OCI-LY1 (cell line): ENCODE results near the gene SLIT3.

Experiments used
- H2AFZ ChIP-seq: fragments of 200-600 bp; sonication (generic), shearing (Covaris generic); 2 replicates; pipeline ENCODE4 v1.6.0; 2014; ENCODE audit warnings: antibody characterized with exemption, mild to moderate bottlenecking, low read length
- H3F3A ChIP-seq: fragments of 200-600 bp; sonication (generic), shearing (Covaris generic); 2 replicates; pipeline ENCODE4 v1.6.0; 2014; ENCODE audit warnings: mild to moderate bottlenecking, antibody characterized with exemption, low read length, moderate library complexity; ENCODE audit not compliant: insufficient read depth
- H3K27ac ChIP-seq: fragments of 200-600 bp; sonication (generic); 2 replicates; pipeline ENCODE4 v1.5.1; 2014; ENCODE audit warnings: low read length, mixed run types, mild to moderate bottlenecking, low read depth; ENCODE audit not compliant: poor library complexity, severe bottlenecking
- H3K27me3 ChIP-seq: fragments of 200-600 bp; sonication (generic); 2 replicates; pipeline ENCODE4 v1.6.0; 2014; ENCODE audit warnings: antibody characterized with exemption, mild to moderate bottlenecking, low read length, moderate library complexity; ENCODE audit not compliant: insufficient read depth
- H3K36me3 ChIP-seq: fragments of 200-600 bp; sonication (generic); 2 replicates; pipeline ENCODE4 v1.6.1; 2014; ENCODE audit warnings: mild to moderate bottlenecking, antibody characterized with exemption, low read length, moderate library complexity, mixed read lengths; ENCODE audit not compliant: insufficient read depth
- H3K4me1 ChIP-seq: fragments of 200-600 bp; sonication (generic); 2 replicates; pipeline ENCODE4 v1.5.1; 2014; ENCODE audit warnings: mild to moderate bottlenecking, low read length, moderate library complexity; ENCODE audit not compliant: insufficient read depth, severe bottlenecking
- H3K4me2 ChIP-seq: fragments of 200-600 bp; sonication (generic), shearing (Covaris generic); 2 replicates; pipeline ENCODE4 v1.6.1; 2014; ENCODE audit warnings: low read length
- H3K4me3 ChIP-seq: fragments of 200-600 bp; sonication (generic); 2 replicates; pipeline ENCODE4 v1.5.1; 2014; ENCODE audit warnings: low read length, low read depth, mild to moderate bottlenecking, mixed read lengths; ENCODE audit not compliant: poor library complexity, severe bottlenecking
- H3K79me2 ChIP-seq: fragments of 200-600 bp; shearing (Covaris generic); 2 replicates; pipeline ENCODE4 v1.6.1; 2016; ENCODE audit warnings: mixed run types, low read length, mixed read lengths; ENCODE audit not compliant: insufficient read depth
- H3K9ac ChIP-seq: fragments of 200-600 bp; sonication (generic), shearing (Covaris generic); 2 replicates; pipeline ENCODE4 v1.6.1; 2014; ENCODE audit warnings: mild to moderate bottlenecking, low read length, mixed read lengths
- H3K9me2 ChIP-seq: fragments of 200-600 bp; sonication (generic), shearing (Covaris generic); 2 replicates; pipeline ENCODE4 v1.6.1; 2014; ENCODE audit warnings: low read depth, mild to moderate bottlenecking, low read length, mixed read lengths
- H3K9me3 ChIP-seq: fragments of 200-600 bp; shearing (Covaris generic); 2 replicates; pipeline ENCODE4 v1.6.1; 2014; ENCODE audit warnings: low read length, mixed read lengths
- H4K20me1 ChIP-seq: fragments of 200-600 bp; sonication (generic), shearing (Covaris generic); 2 replicates; pipeline ENCODE4 v1.6.0; 2016; ENCODE audit warnings: mild to moderate bottlenecking, low read length; ENCODE audit not compliant: insufficient read depth
- CTCF ChIP-seq: fragments of 200-600 bp; sonication (generic), shearing (Covaris generic); IDR thresholded peaks from 2 replicates; pipeline ENCODE4 v1.5.1; 2017; ENCODE audit warnings: mild to moderate bottlenecking, antibody characterized with exemption, low read length, moderate library complexity, mixed read lengths
- EZH2 ChIP-seq: fragments of 200-600 bp; sonication (generic), shearing (Covaris generic); IDR thresholded peaks from 2 replicates; pipeline ENCODE4 v1.8.0; 2017; ENCODE audit warnings: borderline replicate concordance, mixed run types, mild to moderate bottlenecking, antibody characterized with exemption, low read length, moderate library complexity, mixed read lengths

Gene SLIT3

GRCh38 chr5:169009123-169009522 lies 291.8 kb downstream of the SLIT3 start:
- Histone ChIP-seq H3K4me3 (no peak overlapping the region), H3K27me3 (no peaks in the 10 kb centered on the region; the same call in 1 of the 2 replicates), H3K36me3 (no peaks in the 10 kb centered on the region), H3K9me3 (no peaks in the 10 kb centered on the region), H3K79me2 (no peaks in the 10 kb centered on the region), H3K4me2 (no peak overlapping the region), H3K27ac (no peak overlapping the region), H2AFZ (no peak overlapping the region), H3K4me1 (no peaks in the 10 kb centered on the region), H3K9me2 (no peaks in the 10 kb centered on the region), H4K20me1 (no peaks in the 10 kb centered on the region), H3F3A (no peaks in the 10 kb centered on the region), H3K9ac (no peak overlapping the region)
- TF ChIP-seq CTCF, result no peak
- TF ChIP-seq EZH2, result no peak

DNA sequence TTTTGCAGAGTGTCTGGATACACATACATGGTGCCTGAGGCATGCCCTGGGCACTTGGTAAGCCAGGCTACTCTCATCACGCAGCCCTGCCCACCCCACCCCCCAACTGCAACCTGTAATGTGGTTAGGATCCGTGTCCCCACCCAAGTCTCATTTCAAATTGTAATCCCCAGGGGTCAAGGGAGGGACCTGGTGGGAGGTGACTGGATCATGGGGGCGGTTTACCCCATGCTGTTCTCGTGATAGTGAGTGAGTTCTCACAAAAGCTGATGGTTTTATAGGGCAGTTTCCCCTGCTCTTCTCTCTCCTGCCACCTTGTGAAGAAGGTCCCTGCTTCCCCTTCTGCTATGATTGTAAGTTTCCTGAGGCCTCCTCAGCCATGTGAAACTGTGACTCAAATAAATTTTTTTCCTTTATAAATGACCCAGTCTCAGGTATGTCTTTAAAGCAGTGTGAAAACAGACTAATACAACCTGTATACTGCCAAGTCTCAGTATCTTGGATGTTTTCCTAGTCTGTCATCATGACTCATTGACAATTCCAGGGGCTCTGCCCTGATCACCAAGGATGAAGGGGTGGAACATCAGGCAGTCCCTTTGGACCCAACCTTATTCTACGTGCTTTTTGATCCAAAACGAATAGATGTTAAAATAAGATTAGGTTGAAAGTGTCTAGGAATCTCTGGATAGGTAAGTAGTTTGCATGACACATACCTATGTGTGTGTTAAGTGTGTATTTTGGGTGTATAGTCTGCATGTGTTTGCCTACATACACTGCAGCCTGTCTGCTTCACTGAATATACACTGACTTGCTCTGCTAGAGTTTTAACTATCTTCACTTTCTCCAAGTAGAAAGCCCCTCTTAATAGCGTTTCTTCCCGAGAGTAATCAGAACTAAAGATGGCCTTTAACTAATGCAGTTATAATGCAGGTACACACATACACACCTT lies 293.8 kb downstream of the SLIT3 start:
- TF ChIP-seq CTCF (no peak), EZH2 (no peak)
- Histone ChIP-seq H3K4me3 (no peak overlapping the region), H3K27ac (no peak overlapping the region), H3K4me1 (no peaks in the 10 kb centered on the region), H3K9me3 (no peaks in the 10 kb centered on the region), H4K20me1 (no peaks in the 10 kb centered on the region), H3K36me3 (no peaks in the 10 kb centered on the region), H3K9ac (no peak overlapping the region), H3K79me2 (no peaks in the 10 kb centered on the region), H3F3A (no peaks in the 10 kb centered on the region), H2AFZ (no peak overlapping the region), H3K9me2 (no peaks in the 10 kb centered on the region), H3K4me2 (no peak overlapping the region), H3K27me3 (no peaks in the 10 kb centered on the region; the same call in 1 of the 2 replicates)

DNA sequence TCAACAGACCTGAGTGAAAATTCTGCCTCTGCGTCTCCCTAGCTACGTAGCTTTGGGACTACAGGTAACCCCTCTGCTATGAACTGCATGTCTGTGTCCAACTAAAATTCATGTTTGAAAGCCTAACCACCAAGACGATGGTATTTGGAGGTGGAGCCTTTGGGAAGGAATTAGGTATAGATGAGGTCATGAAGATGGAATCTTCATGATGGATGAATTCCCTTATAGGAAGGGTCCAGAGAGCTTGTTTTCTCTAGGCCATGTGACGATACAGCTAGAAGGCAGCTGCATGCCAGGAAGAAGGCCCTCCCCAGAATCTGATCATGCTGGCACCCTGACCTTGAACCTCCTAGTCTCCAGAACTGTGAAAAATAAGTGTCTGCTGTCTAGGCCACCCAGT lies 296.4 kb downstream of the SLIT3 start:
- Histone ChIP-seq H3K4me1 (no peaks in the 10 kb centered on the region), H3K4me2 (no peak overlapping the region), H3K4me3 (no peak overlapping the region), H3K9me2 (no peaks in the 10 kb centered on the region), H3K27ac (no peak overlapping the region), H4K20me1 (no peaks in the 10 kb centered on the region), H3K27me3 (no peaks in the 10 kb centered on the region; the same call in 1 of the 2 replicates), H3K79me2 (no peaks in the 10 kb centered on the region), H3K9me3 (no peaks in the 10 kb centered on the region), H3F3A (no peaks in the 10 kb centered on the region), H3K9ac (no peak overlapping the region), H2AFZ (no peak overlapping the region), H3K36me3 (no peaks in the 10 kb centered on the region)
- TF ChIP-seq CTCF (no peak), EZH2 (no peak)
